CD4-positive, alpha-beta memory T cell (primary cell): ENCODE results near the gene TBC1D2. TPM values are rescaled to one million over a fixed set of nuclear protein-coding genes. Genes with fewer than 3 reads are reported as not detected.
A peak's percentile ranks its signal among the peaks of the same experiment; 100 is the strongest.

Source experiments
- CTCF ChIA-PET: fragments of 350-600 bp; sonication (Branson Sonifier 250); formaldehyde crosslinking; loops from one replicate; lab custom pipeline; 2021; ENCODE audit warnings: inconsistent platforms; ENCODE audit not compliant: partially characterized antibody; lab: Charles Lee
- POLR2A ChIA-PET: fragments of 350-600 bp; sonication (Branson Sonifier 250); formaldehyde crosslinking; loops from one replicate; lab custom pipeline; 2021; ENCODE audit not compliant: partially characterized antibody; lab: Charles Lee
- DNase-seq, 5 donors: peaks; one replicate each; pipeline versions ENCODE4 v3.0.0 to v3.0.0-alpha.2; 2020 to 2022; ENCODE audit warnings: mixed read lengths in 1 of 5
- H3K27ac ChIP-seq: one replicate; pipeline ENCODE4 v1.7.0; 2013; ENCODE audit warnings: low read depth, low read length
- H3K27me3 ChIP-seq: 2 replicates; pipeline ENCODE4 v1.7.0; 2013; ENCODE audit warnings: mild to moderate bottlenecking, low read length, moderate library complexity; ENCODE audit not compliant: insufficient read depth
- H3K36me3 ChIP-seq: 2 replicates; pipeline ENCODE4 v1.7.0; 2013; ENCODE audit warnings: mild to moderate bottlenecking, low read length, moderate library complexity; ENCODE audit not compliant: insufficient read depth
- H3K4me1 ChIP-seq: 2 replicates; pipeline ENCODE4 v1.7.0; 2013; ENCODE audit warnings: mild to moderate bottlenecking, low read length, moderate library complexity; ENCODE audit not compliant: insufficient read depth
- H3K4me3 ChIP-seq, 2 donors: one replicate each; pipeline ENCODE4 v1.7.0; 2013; ENCODE audit warnings: low read length in 2 of 2, mild to moderate bottlenecking in 1 of 2
- H3K9me3 ChIP-seq, 2 donors: one replicate each; pipeline ENCODE4 v1.7.0; 2013; ENCODE audit warnings: low read length in 2 of 2, control low read depth in 1 of 2; ENCODE audit not compliant: control insufficient read depth in 1 of 2
- H3K27ac Mint-ChIP-seq, 7 donors: one replicate each; pipeline ENCODE4 v1.8.0; 2020 to 2021; ENCODE audit warnings: mixed read lengths in 7 of 7, mild to moderate bottlenecking in 6 of 7, inconsistent platforms in 3 of 7, moderate library complexity in 3 of 7
- H3K27me3 Mint-ChIP-seq, 2 donors: one replicate each; pipeline ENCODE4 v1.8.0; 2020 to 2021; ENCODE audit warnings: mixed read lengths in 2 of 2
- H3K36me3 Mint-ChIP-seq, 2 donors: one replicate each; pipeline ENCODE4 v1.8.0; 2020 to 2021; ENCODE audit warnings: mixed read lengths in 2 of 2, inconsistent platforms in 1 of 2, mild to moderate bottlenecking in 1 of 2
- H3K4me1 Mint-ChIP-seq, 4 donors: one replicate each; pipeline ENCODE4 v1.8.0; 2020 to 2021; ENCODE audit warnings: mixed read lengths in 4 of 4, mild to moderate bottlenecking in 1 of 4
- H3K4me3 Mint-ChIP-seq, 8 donors: one replicate each; pipeline ENCODE4 v1.8.0; 2020 to 2021; ENCODE audit warnings: mixed read lengths in 8 of 8, mild to moderate bottlenecking in 7 of 8, moderate library complexity in 6 of 8, inconsistent platforms in 3 of 8
- H3K9me3 Mint-ChIP-seq, 8 donors: one replicate each; pipeline ENCODE4 v1.8.0; 2020 to 2021; ENCODE audit warnings: mixed read lengths in 8 of 8, mild to moderate bottlenecking in 5 of 8, inconsistent platforms in 3 of 8, moderate library complexity in 1 of 8
- intact Hi-C: fragments of 100-400 bp; cut with micrococcal nuclease; formaldehyde crosslinking; loops from one replicate; pipeline ENCODE4 v1.15.1; 2023
- polyA plus RNA-seq, 2 donors: library from polyadenylated mRNA; unstranded; fragments of 300-500 nt; fragmentation: Illumina TruSeq; gene quantifications; one replicate each; pipeline ENCODE4 v1.2.3, GENCODE V29; 2021
- total RNA-seq, 2 experiments: library from RNA; stranded (reverse); gene quantifications; one replicate each; pipeline ENCODE4 v1.2.3, GENCODE V29; 2021

TBC1D2 gene
- total and polyA plus RNA-seq, 4 experiments from 2014 or later: 2.1 to 11.4 (median 11.1) TPM

GRCh38 chr9:98247831-98248657 lies 7.4 kb downstream of the TBC1D2 start:
- peak overlapping the region in 2 of 7 donors; percentile 69 to 86 for H3K27ac Mint-ChIP-seq
- peaks cover 17 to 52% (median 38%) of the 10 kb centered on the region in 4 donors for H3K4me1 Mint-ChIP-seq
- H3K36me3 ChIP-seq: no peaks in the 10 kb centered on the region
- no peaks in the 10 kb centered on the region for H3K27me3 Mint-ChIP-seq
- no peaks in the 10 kb centered on the region for H3K9me3 Mint-ChIP-seq
- H3K36me3 Mint-ChIP-seq: peaks cover 17 to 25% of the 10 kb centered on the region in 2 donors
- no peak overlapping the region for H3K4me3 ChIP-seq
- peak overlapping the region in 4 of 8 donors; percentile 55 to 76 (median 67) for H3K4me3 Mint-ChIP-seq
- ChIA-PET POLR2A (no interaction called here), CTCF (no interaction called here)
- intact Hi-C loops: no loop called here
- H3K27ac ChIP-seq: no peak overlapping the region
- no peak for DNase-seq
- H3K27me3 ChIP-seq: no peaks in the 10 kb centered on the region
- H3K9me3 ChIP-seq: no peaks in the 10 kb centered on the region
- H3K4me1 ChIP-seq: peaks cover 34% of the 10 kb centered on the region

DNA sequence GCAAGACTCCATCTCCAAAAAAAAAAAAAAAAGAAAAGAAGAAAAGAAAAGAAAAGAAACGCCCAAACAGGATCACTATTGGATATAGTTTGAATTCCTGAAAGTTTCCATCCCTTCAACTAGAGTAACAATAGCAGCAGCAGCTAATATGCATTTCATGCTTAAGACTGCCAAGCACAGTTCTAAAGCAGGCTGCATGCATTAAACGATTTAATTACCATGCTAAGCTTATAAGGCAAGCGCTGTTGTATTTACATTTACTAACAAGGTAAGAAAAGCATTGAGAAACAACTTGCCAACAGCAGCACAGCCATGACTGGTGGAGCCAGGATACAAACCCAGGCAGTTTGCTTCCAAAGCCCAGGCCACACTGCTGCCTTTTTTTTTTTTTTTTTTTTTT lies 13.0 kb downstream of the TBC1D2 start:
- Histone ChIP-seq H3K4me3 (no peak overlapping the region), H3K9me3 (no peaks in the 10 kb centered on the region), H3K27ac (no peak overlapping the region), H3K4me1 (no peaks in the 10 kb centered on the region), H3K27me3 (no peaks in the 10 kb centered on the region), H3K36me3 (peaks cover 8% of the 10 kb centered on the region)
- Mint-ChIP-seq H3K4me1 (peaks cover 0 to 10% (median 0%) of the 10 kb centered on the region in 4 donors), H3K4me3 (no peak overlapping the region), H3K9me3 (no peaks in the 10 kb centered on the region), H3K27ac (no peak overlapping the region), H3K36me3 (peaks cover 18 to 21% of the 10 kb centered on the region in 2 donors), H3K27me3 (no peaks in the 10 kb centered on the region)
- no peak for DNase-seq
- POLR2A ChIA-PET: no interaction called here
- intact Hi-C loops: no loop called here
- CTCF ChIA-PET: interaction anchor here (0.7 to 1.9 kb wide), 3 partner anchors 14 to 40 kb away, joined by 3 to 5 read pairs (median 3); no protein-coding TSS in a partner anchor

- no peak overlapping the region for H3K4me3 ChIP-seq
- H3K27ac ChIP-seq: no peak overlapping the region
- H3K9me3 Mint-ChIP-seq: no peaks in the 10 kb centered on the region
- peaks cover 8% of the 10 kb centered on the region for H3K36me3 ChIP-seq
- peak overlapping the region in 1 of 7 donors; percentile 29 for H3K27ac Mint-ChIP-seq
- H3K4me3 Mint-ChIP-seq: no peak overlapping the region
- DNase-seq: no peak
- POLR2A ChIA-PET: no interaction called here
- H3K9me3 ChIP-seq: no peaks in the 10 kb centered on the region
- H3K27me3 Mint-ChIP-seq: no peaks in the 10 kb centered on the region
- H3K27me3 ChIP-seq: no peaks in the 10 kb centered on the region
- H3K4me1 ChIP-seq: no peaks in the 10 kb centered on the region
- peaks cover 0 to 9% (median 0%) of the 10 kb centered on the region in 4 donors for H3K4me1 Mint-ChIP-seq
- intact Hi-C loops: no loop called here
- peaks cover 18 to 21% of the 10 kb centered on the region in 2 donors for H3K36me3 Mint-ChIP-seq
- CTCF ChIA-PET: interaction anchor here (0.7 to 1.9 kb wide), 4 partner anchors 15 to 308 kb away, joined by 3 to 5 read pairs (median 3); no protein-coding TSS in a partner anchor
These were observed 13.8 kb downstream of the TBC1D2 start for GRCh38 chr9:98241357-98242300.

- Histone ChIP-seq H3K4me3 (no peak overlapping the region), H3K4me1 (no peaks in the 10 kb centered on the region), H3K36me3 (peaks cover 8% of the 10 kb centered on the region), H3K9me3 (no peaks in the 10 kb centered on the region), H3K27me3 (no peaks in the 10 kb centered on the region), H3K27ac (no peak overlapping the region)
- Mint-ChIP-seq H3K4me1 (peaks cover 0 to under 1% (median 0%) of the 10 kb centered on the region in 4 donors), H3K27ac (no peak overlapping the region), H3K9me3 (no peaks in the 10 kb centered on the region), H3K4me3 (no peak overlapping the region), H3K36me3 (peaks cover 16 to 18% of the 10 kb centered on the region in 2 donors), H3K27me3 (no peaks in the 10 kb centered on the region)
- POLR2A ChIA-PET: interaction anchor here (1.5 kb wide), 1 partner anchor 15 kb away, joined by 3 read pairs; the partner anchor contains the start of gene TBC1D2
- intact Hi-C loops: no loop called here
- CTCF ChIA-PET: interaction anchor here (0.6 kb wide), 1 partner anchor 17 kb away, joined by 3 read pairs; no protein-coding TSS in a partner anchor
- DNase-seq: no peak
These were observed 15.0 kb downstream of the TBC1D2 start for GRCh38 chr9:98240475-98240874.

- Mint-ChIP-seq H3K4me1 (peaks cover 0 to 3% (median 0%) of the 10 kb centered on the region in 4 donors), H3K27ac (no peak overlapping the region), H3K9me3 (no peaks in the 10 kb centered on the region), H3K36me3 (peaks cover 30 to 34% of the 10 kb centered on the region in 2 donors), H3K4me3 (no peak overlapping the region), H3K27me3 (no peaks in the 10 kb centered on the region)
- H3K4me3 ChIP-seq: no peak overlapping the region
- ChIA-PET CTCF (interaction anchor here (0.6 to 3.2 kb wide), 6 partner anchors 13 to 539 kb away, joined by 3 to 13 read pairs (median 4); no protein-coding TSS in a partner anchor), POLR2A (no interaction called here)
- no peak for DNase-seq
- H3K27ac ChIP-seq: no peak overlapping the region
- no peaks in the 10 kb centered on the region for H3K4me1 ChIP-seq
- H3K36me3 ChIP-seq: peaks cover 15% of the 10 kb centered on the region
- no peaks in the 10 kb centered on the region for H3K9me3 ChIP-seq
- intact Hi-C loops: no loop called here
- no peaks in the 10 kb centered on the region for H3K27me3 ChIP-seq
These were observed 18.5 kb downstream of the TBC1D2 start for GRCh38 chr9:98236901-98237487.

GRCh38 chr9:98235126-98235525 lies 20.3 kb downstream of the TBC1D2 start:
- H3K4me3 ChIP-seq: no peak overlapping the region
- H3K27ac ChIP-seq: no peak overlapping the region
- POLR2A ChIA-PET: interaction anchor here (0.7 kb wide), 1 partner anchor 150 kb away, joined by 3 read pairs; no protein-coding TSS in a partner anchor
- CTCF ChIA-PET: interaction anchor here (0.7 to 3.2 kb wide), 5 partner anchors 21 to 164 kb away, joined by 3 to 13 read pairs (median 6); partner anchors contain the start of gene TRIM14
- Mint-ChIP-seq H3K27me3 (no peaks in the 10 kb centered on the region), H3K36me3 (peaks cover 32 to 38% of the 10 kb centered on the region in 2 donors), H3K4me1 (peaks cover 0 to 3% (median 0%) of the 10 kb centered on the region in 4 donors), H3K4me3 (no peak overlapping the region), H3K27ac (peak overlapping the region in 1 of 7 donors; percentile 47), H3K9me3 (no peaks in the 10 kb centered on the region)
- intact Hi-C loops: no loop called here
- H3K36me3 ChIP-seq: peaks cover 15% of the 10 kb centered on the region
- no peaks in the 10 kb centered on the region for H3K4me1 ChIP-seq
- H3K9me3 ChIP-seq: no peaks in the 10 kb centered on the region
- no peak for DNase-seq
- no peaks in the 10 kb centered on the region for H3K27me3 ChIP-seq
